Activated T-helper 2 cell treated with anti-CD3 and anti-CD28 coated beads, Interferon-gamma antibody, Interleukin-2, Interleukin-4, amounts not matched to agents 10 μg/mL and 5 μg/mL and 100 μg/mL, durations not matched to agents 14 hours and 24 hours and 36 hours (primary cell): Measurements from ENCODE around the gene SIAH3. TPM values are rescaled to one million over a fixed set of nuclear protein-coding genes. Genes with fewer than 3 reads are reported as not detected.

Source experiments
- DNase-seq: peaks from one replicate; pipeline ENCODE4 v3.0.0; 2021; ENCODE audit warnings: low spot score
- H3K27ac Mint-ChIP-seq: one replicate; pipeline ENCODE4 v1.8.0; 2021; ENCODE audit warnings: mixed read lengths
- H3K27me3 Mint-ChIP-seq: one replicate; pipeline ENCODE4 v1.8.0; 2021; ENCODE audit warnings: low read depth, mixed read lengths
- H3K36me3 Mint-ChIP-seq: one replicate; pipeline ENCODE4 v1.8.0; 2021; ENCODE audit warnings: low read depth, mixed read lengths
- H3K4me1 Mint-ChIP-seq: one replicate; pipeline ENCODE4 v1.8.0; 2021; ENCODE audit warnings: low read depth, mixed read lengths
- H3K4me3 Mint-ChIP-seq: one replicate; pipeline ENCODE4 v1.8.0; 2021; ENCODE audit warnings: low read depth, mild to moderate bottlenecking, moderate library complexity, mixed read lengths
- H3K9me3 Mint-ChIP-seq: one replicate; pipeline ENCODE4 v1.8.0; 2021; ENCODE audit warnings: mixed read lengths
- intact Hi-C: fragments of 100-400 bp; cut with micrococcal nuclease; formaldehyde crosslinking; loops from one replicate; pipeline ENCODE4 v1.15.1; 2023
- total RNA-seq: library from RNA; stranded (reverse); gene quantifications from 2 replicates; pipeline ENCODE4 v1.2.3, GENCODE V29; 2022

The SIAH3 gene
- total RNA-seq, 1 donor from 2014 or later: 0.07 TPM

- H3K4me1 Mint-ChIP-seq: no peaks in the 10 kb centered on the region
- no peak overlapping the region for H3K4me3 Mint-ChIP-seq
- H3K36me3 Mint-ChIP-seq: no peaks in the 10 kb centered on the region
- no peak overlapping the region for H3K27ac Mint-ChIP-seq
- H3K27me3 Mint-ChIP-seq: no peaks in the 10 kb centered on the region
- H3K9me3 Mint-ChIP-seq: no peaks in the 10 kb centered on the region
- DNase-seq: no peak
- intact Hi-C loops: no loop called here
Observed at GRCh38 chr13:45782327-45783045, 69.1 kb downstream of the SIAH3 start.

DNA sequence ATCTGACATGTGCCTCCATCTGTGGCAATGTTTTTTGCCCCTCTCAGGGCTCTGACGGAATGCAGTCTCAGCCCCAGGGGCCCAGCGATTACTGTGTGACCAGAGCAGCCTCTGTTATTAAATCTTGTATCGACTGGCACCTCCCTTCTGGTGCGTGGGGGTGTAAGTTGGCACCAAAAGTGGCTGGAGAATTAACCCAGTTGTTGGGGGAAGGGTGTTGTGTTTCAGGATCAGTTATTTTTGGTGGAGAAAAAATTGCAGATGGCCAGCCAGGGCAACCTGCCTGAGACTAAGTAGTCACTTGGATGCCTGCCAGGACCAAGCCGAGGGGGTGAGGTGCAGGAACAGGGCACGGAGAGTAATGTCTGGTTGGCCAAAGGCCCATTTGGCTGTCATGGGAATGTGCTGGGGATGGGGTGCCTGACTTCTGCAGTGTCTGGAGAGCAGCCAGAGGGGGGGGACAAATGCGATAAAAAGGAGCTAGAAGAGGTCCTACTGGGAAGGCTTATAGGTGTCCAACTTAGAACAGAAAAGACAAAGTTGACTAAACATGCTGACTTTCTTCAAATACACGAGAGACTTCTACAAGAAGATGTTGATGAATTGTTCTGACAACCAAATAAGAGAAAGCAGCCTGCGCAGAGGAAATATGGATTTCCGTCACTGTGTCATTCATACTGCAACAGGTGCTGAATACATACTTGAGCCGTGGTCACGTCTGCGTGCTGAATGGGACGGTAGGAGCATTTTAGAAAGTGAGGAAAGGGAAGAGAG lies 69.8 kb downstream of the SIAH3 start:
- intact Hi-C loops: no loop called here
- H3K27ac Mint-ChIP-seq: no peak overlapping the region
- H3K27me3 Mint-ChIP-seq: no peaks in the 10 kb centered on the region
- H3K4me1 Mint-ChIP-seq: no peaks in the 10 kb centered on the region
- no peak for DNase-seq
- H3K9me3 Mint-ChIP-seq: no peaks in the 10 kb centered on the region
- no peaks in the 10 kb centered on the region for H3K36me3 Mint-ChIP-seq
- no peak overlapping the region for H3K4me3 Mint-ChIP-seq

GRCh38 chr13:45779901-45780300 lies 71.7 kb downstream of the SIAH3 start:
- DNase-seq: no peak
- no peaks in the 10 kb centered on the region for H3K9me3 Mint-ChIP-seq
- no peaks in the 10 kb centered on the region for H3K36me3 Mint-ChIP-seq
- peaks cover 3% of the 10 kb centered on the region for H3K27me3 Mint-ChIP-seq
- no peaks in the 10 kb centered on the region for H3K4me1 Mint-ChIP-seq
- H3K27ac Mint-ChIP-seq: no peak overlapping the region
- intact Hi-C loops: no loop called here
- no peak overlapping the region for H3K4me3 Mint-ChIP-seq

DNA sequence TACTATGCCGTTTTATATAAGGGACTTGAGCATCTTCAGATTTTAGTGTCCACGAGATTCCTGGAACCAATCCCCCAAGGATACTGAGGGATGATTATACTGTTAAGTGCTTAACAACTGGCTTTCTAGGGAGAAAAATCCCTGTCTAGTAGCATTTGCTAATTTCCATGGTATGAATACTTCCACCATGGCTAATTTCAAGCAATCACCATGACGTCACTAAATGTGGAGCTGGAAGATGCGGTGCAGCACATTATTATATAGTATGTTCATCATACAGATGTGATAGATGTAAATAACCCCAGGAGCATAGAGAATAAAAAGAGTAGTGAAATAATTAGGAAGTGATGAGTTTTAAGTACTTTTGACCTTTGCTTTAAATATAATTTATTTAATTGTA lies 72.7 kb downstream of the SIAH3 start:
- H3K27me3 Mint-ChIP-seq: peaks cover 7% of the 10 kb centered on the region
- H3K4me1 Mint-ChIP-seq: no peaks in the 10 kb centered on the region
- no peak overlapping the region for H3K4me3 Mint-ChIP-seq
- no peaks in the 10 kb centered on the region for H3K36me3 Mint-ChIP-seq
- no peaks in the 10 kb centered on the region for H3K9me3 Mint-ChIP-seq
- DNase-seq: no peak
- intact Hi-C loops: no loop called here
- H3K27ac Mint-ChIP-seq: no peak overlapping the region

- DNase-seq: no peak
- Mint-ChIP-seq H3K36me3 (no peaks in the 10 kb centered on the region), H3K4me1 (no peaks in the 10 kb centered on the region), H3K9me3 (no peaks in the 10 kb centered on the region), H3K27me3 (peaks cover 7% of the 10 kb centered on the region), H3K4me3 (no peak overlapping the region), H3K27ac (no peak overlapping the region)
- intact Hi-C loops: no loop called here
Observed at GRCh38 chr13:45776748-45777147, 74.8 kb downstream of the SIAH3 start.

DNA sequence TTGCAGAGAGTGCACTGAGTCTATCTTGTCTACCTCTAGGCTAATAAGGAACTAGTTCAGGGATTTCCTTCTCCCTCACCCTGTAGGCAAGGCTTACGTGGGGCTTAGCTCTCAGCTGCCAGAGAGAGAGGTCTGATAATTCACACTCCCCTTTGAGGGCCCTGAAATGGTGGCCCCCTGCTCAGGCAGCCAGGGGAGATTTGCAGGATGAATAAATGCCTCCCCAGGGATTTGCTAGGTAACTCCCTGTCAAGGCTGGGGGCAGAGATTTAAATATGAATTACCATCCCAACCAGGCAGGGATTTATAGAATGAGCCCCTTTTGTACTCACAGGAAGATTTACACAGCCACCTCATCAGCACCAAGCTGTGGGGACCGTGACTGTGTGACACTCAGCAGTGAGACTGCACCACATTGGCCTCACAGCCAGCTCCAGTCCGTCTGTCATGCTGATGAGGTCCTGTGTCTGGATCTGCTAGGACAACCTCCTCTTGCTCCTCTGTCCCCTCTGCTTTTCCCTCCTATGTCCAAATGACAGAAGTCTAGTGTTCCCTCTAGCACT lies 76.1 kb downstream of the SIAH3 start:
- Mint-ChIP-seq H3K36me3 (no peaks in the 10 kb centered on the region), H3K4me3 (no peak overlapping the region), H3K27ac (no peak overlapping the region), H3K9me3 (no peaks in the 10 kb centered on the region), H3K4me1 (no peaks in the 10 kb centered on the region), H3K27me3 (peaks cover 12% of the 10 kb centered on the region)
- DNase-seq: no peak
- intact Hi-C loops: no loop called here

DNA sequence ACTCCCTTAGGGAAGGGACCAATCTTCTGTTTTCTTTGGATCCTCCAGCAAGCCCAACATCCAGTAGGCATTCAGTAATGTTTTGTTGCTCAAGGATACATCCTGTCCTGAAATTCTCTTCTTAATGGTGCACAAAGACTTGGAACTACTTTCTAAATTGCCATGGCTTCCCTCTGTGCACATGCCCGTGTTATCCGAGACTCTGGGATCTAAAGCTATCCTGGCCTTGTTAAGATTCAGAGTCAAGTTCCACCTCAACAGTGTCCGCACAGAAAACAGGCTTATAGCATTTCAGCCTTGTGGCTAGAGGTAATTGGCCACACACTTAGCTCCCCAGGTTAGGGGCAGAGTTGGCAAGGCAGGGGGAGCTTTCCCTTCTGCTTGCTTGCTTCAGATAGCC lies 77.6 kb downstream of the SIAH3 start:
- no peak overlapping the region for H3K27ac Mint-ChIP-seq
- H3K4me3 Mint-ChIP-seq: no peak overlapping the region
- no peak for DNase-seq
- peaks cover 12% of the 10 kb centered on the region for H3K27me3 Mint-ChIP-seq
- intact Hi-C loops: no loop called here
- no peaks in the 10 kb centered on the region for H3K9me3 Mint-ChIP-seq
- no peaks in the 10 kb centered on the region for H3K4me1 Mint-ChIP-seq
- H3K36me3 Mint-ChIP-seq: no peaks in the 10 kb centered on the region

DNA sequence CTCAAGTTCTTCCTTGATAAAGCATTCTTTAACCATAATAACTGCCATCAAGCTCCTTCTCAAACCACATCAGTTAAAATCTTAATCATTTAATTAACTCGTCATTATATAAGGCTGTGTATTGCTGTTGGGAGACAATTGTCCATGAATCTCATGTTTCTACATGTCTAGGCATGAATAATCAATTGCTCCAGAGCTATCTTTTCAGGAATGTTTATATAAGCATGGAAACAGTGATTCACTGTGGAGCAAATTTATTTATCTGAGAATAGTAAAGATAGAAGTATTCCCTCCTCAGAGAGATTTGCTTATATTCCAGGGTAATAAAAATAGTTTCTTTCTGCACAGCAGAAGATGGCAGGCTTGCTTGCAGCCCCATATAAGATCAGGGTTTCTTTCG lies 78.3 kb downstream of the SIAH3 start:
- intact Hi-C loops: no loop called here
- Mint-ChIP-seq H3K36me3 (no peaks in the 10 kb centered on the region), H3K27me3 (peaks cover 17% of the 10 kb centered on the region), H3K4me1 (no peaks in the 10 kb centered on the region), H3K9me3 (no peaks in the 10 kb centered on the region), H3K27ac (no peak overlapping the region), H3K4me3 (no peak overlapping the region)
- no peak for DNase-seq

GRCh38 chr13:45770886-45771285 lies 80.7 kb downstream of the SIAH3 start:
- H3K4me1 Mint-ChIP-seq: no peaks in the 10 kb centered on the region
- no peaks in the 10 kb centered on the region for H3K36me3 Mint-ChIP-seq
- H3K4me3 Mint-ChIP-seq: no peak overlapping the region
- DNase-seq: no peak
- no peak overlapping the region for H3K27ac Mint-ChIP-seq
- H3K9me3 Mint-ChIP-seq: no peaks in the 10 kb centered on the region
- peaks cover 17% of the 10 kb centered on the region for H3K27me3 Mint-ChIP-seq
- intact Hi-C loops: no loop called here

- no peak overlapping the region for H3K27ac Mint-ChIP-seq
- peaks cover 14% of the 10 kb centered on the region for H3K27me3 Mint-ChIP-seq
- intact Hi-C loops: no loop called here
- no peak for DNase-seq
- no peaks in the 10 kb centered on the region for H3K36me3 Mint-ChIP-seq
- no peak overlapping the region for H3K4me3 Mint-ChIP-seq
- no peaks in the 10 kb centered on the region for H3K9me3 Mint-ChIP-seq
- no peaks in the 10 kb centered on the region for H3K4me1 Mint-ChIP-seq
Observed at GRCh38 chr13:45768656-45769479, 82.7 kb downstream of the SIAH3 start.

DNA sequence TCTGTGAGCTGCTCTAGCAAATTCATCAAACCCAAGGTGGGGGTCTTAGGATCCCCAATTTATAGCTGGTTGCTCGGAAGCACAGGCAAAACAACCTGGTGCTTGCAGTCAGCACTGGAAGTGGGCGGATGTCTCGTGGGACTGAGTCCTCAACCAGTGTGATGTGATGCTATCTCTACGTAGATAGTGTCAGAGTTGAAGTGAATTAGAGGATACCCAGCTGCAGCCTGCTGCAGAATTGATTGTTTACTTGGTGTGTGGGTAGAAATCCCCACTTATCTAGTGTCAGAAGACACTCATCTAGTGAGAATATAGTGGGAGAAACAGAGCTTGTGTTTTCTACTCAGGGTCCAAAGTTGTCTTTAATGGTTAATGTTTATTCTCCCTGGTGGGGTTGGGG lies 86.1 kb downstream of the SIAH3 start:
- no peaks in the 10 kb centered on the region for H3K9me3 Mint-ChIP-seq
- no peaks in the 10 kb centered on the region for H3K4me1 Mint-ChIP-seq
- DNase-seq: no peak
- no peak overlapping the region for H3K27ac Mint-ChIP-seq
- intact Hi-C loops: no loop called here
- peaks cover 10% of the 10 kb centered on the region for H3K27me3 Mint-ChIP-seq
- no peaks in the 10 kb centered on the region for H3K36me3 Mint-ChIP-seq
- no peak overlapping the region for H3K4me3 Mint-ChIP-seq

- intact Hi-C loops: no loop called here
- H3K36me3 Mint-ChIP-seq: no peaks in the 10 kb centered on the region
- no peak overlapping the region for H3K27ac Mint-ChIP-seq
- peaks cover 5% of the 10 kb centered on the region for H3K27me3 Mint-ChIP-seq
- H3K4me1 Mint-ChIP-seq: no peaks in the 10 kb centered on the region
- DNase-seq: no peak
- no peaks in the 10 kb centered on the region for H3K9me3 Mint-ChIP-seq
- no peak overlapping the region for H3K4me3 Mint-ChIP-seq
Observed at GRCh38 chr13:45763419-45763818, 88.1 kb downstream of the SIAH3 start.
